ENCODE results near the gene SEPTIN3. TPM values are rescaled to one million over a fixed set of nuclear protein-coding genes. Genes with fewer than 3 reads are reported as not detected.

Gene SEPTIN3
- total RNA-seq, 1 experiment from 2014 or later = 2.4 TPM

GRCh38 chr22:41970601-41971000 lies 1.4 kb downstream of the SEPTIN3 start:
- no peak for DNase-seq (ENCODE audit: low spot score)
- in situ Hi-C loops (cut with HindIII; ENCODE audit: low sequenced_read_pairs) = no loop called here

GRCh38 chr22:41971431-41971830 lies 2.2 kb downstream of the SEPTIN3 start:
- no peak for DNase-seq (ENCODE audit: low spot score)
- in situ Hi-C loops (cut with HindIII; ENCODE audit: low sequenced_read_pairs) = no loop called here

- in situ Hi-C loops (cut with HindIII; ENCODE audit: low sequenced_read_pairs) = no loop called here
- no peak for DNase-seq (ENCODE audit: low spot score)
These were observed 5.5 kb downstream of the SEPTIN3 start for GRCh38 chr22:41974691-41975290.

GRCh38 chr22:41975299-41976069 lies 6.2 kb downstream of the SEPTIN3 start:
- in situ Hi-C loops (cut with HindIII; ENCODE audit: low sequenced_read_pairs) = no loop called here

GRCh38 chr22:41976070-41976901 lies 7.0 kb downstream of the SEPTIN3 start:
- peak; percentile 60 for DNase-seq (ENCODE audit: low spot score)

More at GRCh38 chr22:41975299-41976069, 6.2 kb downstream of the SEPTIN3 start:
- DNase-seq (ENCODE audit: low spot score) = no peak

GRCh38 chr22:41976961-41977566 lies 7.8 kb downstream of the SEPTIN3 start:
- DNase-seq (ENCODE audit: low spot score) = no peak
- in situ Hi-C loops (cut with HindIII; ENCODE audit: low sequenced_read_pairs) = no loop called here

More at GRCh38 chr22:41976070-41976901, 7.0 kb downstream of the SEPTIN3 start:
- in situ Hi-C loops (cut with HindIII; ENCODE audit: low sequenced_read_pairs) = no loop called here

GRCh38 chr22:41978732-41979131 lies 9.5 kb downstream of the SEPTIN3 start:
- in situ Hi-C loops (cut with HindIII; ENCODE audit: low sequenced_read_pairs) = no loop called here
- DNase-seq (ENCODE audit: low spot score) = no peak

- in situ Hi-C loops (cut with HindIII; ENCODE audit: low sequenced_read_pairs) = no loop called here
These were observed 10.4 kb downstream of the SEPTIN3 start for GRCh38 chr22:41979423-41980250.

GRCh38 chr22:41982865-41983264 lies 13.6 kb downstream of the SEPTIN3 start:
- no peak for DNase-seq (ENCODE audit: low spot score)
- in situ Hi-C loops (cut with HindIII; ENCODE audit: low sequenced_read_pairs) = no loop called here

More at GRCh38 chr22:41979423-41980250, 10.4 kb downstream of the SEPTIN3 start:
- DNase-seq (ENCODE audit: low spot score) = peak; percentile 70

GRCh38 chr22:41983513-41984405 lies 14.5 kb downstream of the SEPTIN3 start:
- DNase-seq (ENCODE audit: low spot score) = no peak
- in situ Hi-C loops (cut with HindIII; ENCODE audit: low sequenced_read_pairs) = no loop called here

- in situ Hi-C loops (cut with HindIII; ENCODE audit: low sequenced_read_pairs) = no loop called here
- no peak for DNase-seq (ENCODE audit: low spot score)
These were observed 18.0 kb downstream of the SEPTIN3 start for GRCh38 chr22:41987276-41987675.

GRCh38 chr22:41989246-41989645 lies 20.0 kb downstream of the SEPTIN3 start:
- in situ Hi-C loops (cut with HindIII; ENCODE audit: low sequenced_read_pairs) = no loop called here
- DNase-seq (ENCODE audit: low spot score) = no peak

- in situ Hi-C loops (cut with HindIII; ENCODE audit: low sequenced_read_pairs) = no loop called here
- no peak for DNase-seq (ENCODE audit: low spot score)
These were observed 21.9 kb downstream of the SEPTIN3 start for GRCh38 chr22:41991111-41991510.

- in situ Hi-C loops (cut with HindIII; ENCODE audit: low sequenced_read_pairs) = no loop called here
- no peak for DNase-seq (ENCODE audit: low spot score)
These were observed 23.3 kb downstream of the SEPTIN3 start for GRCh38 chr22:41992496-41992895.

- DNase-seq (ENCODE audit: low spot score) = peak; percentile 42
- in situ Hi-C loops (cut with HindIII; ENCODE audit: low sequenced_read_pairs) = no loop called here
These were observed 26.0 kb downstream of the SEPTIN3 start for GRCh38 chr22:41995211-41995610.

- in situ Hi-C loops (cut with HindIII; ENCODE audit: low sequenced_read_pairs) = no loop called here
- no peak for DNase-seq (ENCODE audit: low spot score)
These were observed 27.6 kb downstream of the SEPTIN3 start for GRCh38 chr22:41996826-41997225.

GRCh38 chr22:41998361-41999261 lies 29.4 kb downstream of the SEPTIN3 start, which contains the start of gene WBP2NL:
TSS of gene WBP2NL (plus strand) at chr22:41998788. CDS start at chr22:41998819, 31 bp downstream.
- in situ Hi-C loops (cut with HindIII; ENCODE audit: low sequenced_read_pairs) = no loop called here
- DNase-seq (ENCODE audit: low spot score) = peak; percentile 83
